GM08714 (cell line): ENCODE data around the gene PNCK.
"Not testable (repeated sequence)": the region's sequence is repeated elsewhere in the genome, so short reads cannot be mapped to it uniquely, and the experiment has no call there.

Source experiments
- H3K4me3 ChIP-seq: fragments of 200-500 bp; sonication (Bioruptor generic); 2 replicates; pipeline ENCODE4 v1.5.1; 2014; ENCODE audit warnings: mild to moderate bottlenecking, low read length, inconsistent platforms
- ZNF274 ChIP-seq: IDR thresholded peaks from 2 replicates; pipeline ENCODE4 v1.6.1; 2012; ENCODE audit warnings: mild to moderate bottlenecking, low read depth, low read length

The PNCK gene

GRCh38 chrX:153693216-153694086 is 19.8 kb upstream of the PNCK start:
- no peak overlapping the region for H3K4me3 ChIP-seq
- no peak for TF ChIP-seq ZNF274

DNA sequence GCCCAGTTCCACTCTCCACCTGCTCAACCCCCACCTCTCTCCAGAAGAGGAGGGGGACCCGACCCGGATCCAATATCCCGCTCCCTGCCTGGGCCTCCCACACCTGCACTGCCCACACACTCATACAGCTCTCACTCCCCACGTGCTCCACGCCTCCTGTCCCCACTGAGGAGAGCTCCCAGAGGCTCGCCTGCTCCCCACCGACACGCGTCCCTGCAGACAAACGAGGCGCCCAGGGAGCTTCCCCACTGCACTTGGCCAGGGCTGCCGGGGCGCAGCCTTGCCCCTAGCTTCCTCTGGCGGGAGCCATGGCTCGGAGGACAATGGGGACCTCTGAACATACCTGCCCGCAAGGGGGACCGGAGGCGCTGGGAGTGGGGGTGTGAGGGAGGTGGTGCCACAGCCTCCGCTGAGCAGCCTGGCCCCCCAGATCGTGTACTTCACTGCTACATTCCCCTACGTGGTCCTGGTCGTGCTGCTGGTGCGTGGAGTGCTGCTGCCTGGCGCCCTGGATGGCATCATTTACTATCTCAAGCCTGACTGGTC is 19.1 kb upstream of the PNCK start:
- no peak overlapping the region for H3K4me3 ChIP-seq
- no peak for TF ChIP-seq ZNF274

GRCh38 chrX:153692003-153692402 is 18.4 kb upstream of the PNCK start:
- no peak overlapping the region for H3K4me3 ChIP-seq
- TF ChIP-seq ZNF274, result no peak

DNA sequence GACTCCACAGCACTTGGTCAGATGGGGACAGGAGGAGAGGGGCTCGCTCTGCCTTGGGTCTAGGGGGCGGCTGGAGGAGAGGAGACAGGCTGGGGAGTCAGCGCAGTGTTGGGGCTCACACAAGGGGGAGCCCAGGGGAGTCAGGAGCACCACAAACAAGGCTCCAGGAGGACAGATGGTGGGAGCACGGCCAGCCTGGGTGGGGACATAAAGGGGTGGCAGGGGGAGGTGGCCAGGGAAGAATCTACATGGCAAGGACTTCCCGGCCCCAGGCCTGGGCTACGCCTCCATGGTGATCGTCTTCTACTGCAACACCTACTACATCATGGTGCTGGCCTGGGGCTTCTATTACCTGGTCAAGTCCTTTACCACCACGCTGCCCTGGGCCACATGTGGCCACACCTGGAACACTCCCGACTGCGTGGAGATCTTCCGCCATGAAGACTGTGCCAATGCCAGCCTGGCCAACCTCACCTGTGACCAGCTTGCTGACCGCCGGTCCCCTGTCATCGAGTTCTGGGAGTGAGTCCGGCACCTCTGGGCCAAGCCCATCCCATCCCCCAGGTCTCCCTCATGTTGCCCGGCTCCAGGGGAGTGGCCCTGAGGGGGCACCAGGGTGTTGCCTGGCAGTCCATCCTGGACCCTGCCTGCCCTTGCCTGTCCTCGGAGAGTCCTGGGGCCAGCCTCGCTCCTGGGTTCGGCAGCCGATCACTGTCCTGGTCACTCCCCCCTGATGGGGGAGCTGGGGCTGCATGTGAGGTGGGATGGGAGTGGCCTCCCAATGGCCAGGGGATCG is 17.6 kb upstream of the PNCK start:
- H3K4me3 ChIP-seq, result not testable (repeated sequence)

DNA sequence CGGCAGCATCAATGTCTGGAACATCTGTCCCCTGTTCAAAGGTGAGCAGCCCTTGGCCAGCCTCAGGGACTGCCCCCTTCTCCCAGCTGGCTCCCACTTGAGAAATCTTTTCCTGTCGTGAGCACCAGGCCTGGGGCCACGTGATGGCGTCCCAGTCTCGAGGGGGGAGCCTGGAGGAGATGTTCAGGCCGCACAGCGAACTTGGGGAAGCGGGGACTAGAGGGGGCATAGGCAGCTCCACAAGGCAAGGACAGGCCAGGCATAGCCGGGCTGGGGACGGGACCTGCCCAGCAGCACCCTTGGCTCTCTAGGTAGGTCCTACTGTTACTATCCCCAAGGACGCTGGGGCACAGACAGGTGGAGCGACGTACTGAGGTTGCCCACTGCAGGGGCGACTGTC is 16.9 kb upstream of the PNCK start:
- TF ChIP-seq ZNF274, result no peak
- no peak overlapping the region for H3K4me3 ChIP-seq

GRCh38 chrX:153689654-153690465 is 16.2 kb upstream of the PNCK start:
- TF ChIP-seq ZNF274, result no peak
- no peak overlapping the region for H3K4me3 ChIP-seq

- no peak for TF ChIP-seq ZNF274
- H3K4me3 ChIP-seq, result no peak overlapping the region
Observed at GRCh38 chrX:153688911-153689590, 15.4 kb upstream of the PNCK start.

- H3K4me3 ChIP-seq, result no peak overlapping the region
- TF ChIP-seq ZNF274, result no peak
Observed at GRCh38 chrX:153688506-153688905, 14.9 kb upstream of the PNCK start.

- no peak for TF ChIP-seq ZNF274
- H3K4me3 ChIP-seq, result no peak overlapping the region
Observed at GRCh38 chrX:153688071-153688470, 14.5 kb upstream of the PNCK start.

GRCh38 chrX:153687121-153688039 is 13.8 kb upstream of the PNCK start, which contains the start of gene SLC6A8:
SLC6A8 (plus strand) TSS chrX:153687926; CDS start chrX:153688575, 649 bp downstream.
- TF ChIP-seq ZNF274, result no peak
- H3K4me3 ChIP-seq, result no peak within 1 kb of the TSS

DNA sequence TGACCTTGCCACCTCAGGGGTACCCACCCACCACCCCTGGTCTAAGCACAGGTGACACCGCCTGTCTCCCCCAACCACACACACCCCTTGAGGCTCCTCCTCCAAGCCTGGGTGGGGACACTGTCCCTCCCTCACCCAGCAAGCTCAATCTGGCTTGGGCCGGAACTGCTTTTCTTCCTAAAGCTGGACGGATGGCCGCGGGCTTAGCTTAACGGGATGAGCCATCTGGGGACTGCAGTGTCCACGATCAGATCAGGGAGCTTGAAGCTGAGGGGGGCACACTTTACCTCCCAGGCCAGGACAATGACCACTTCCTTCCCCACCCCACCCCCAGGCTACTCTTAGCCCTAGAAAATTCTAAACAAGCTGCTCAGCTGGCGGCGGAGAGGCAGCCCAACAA is 13.1 kb upstream of the PNCK start:
- no peak overlapping the region for H3K4me3 ChIP-seq
- no peak for TF ChIP-seq ZNF274
